ENCODE results near the gene PCF11.
"Not testable (repeated sequence)": the region's sequence is repeated elsewhere in the genome, so short reads cannot be mapped to it uniquely, and the experiment has no call there.

PCF11 gene

DNA sequence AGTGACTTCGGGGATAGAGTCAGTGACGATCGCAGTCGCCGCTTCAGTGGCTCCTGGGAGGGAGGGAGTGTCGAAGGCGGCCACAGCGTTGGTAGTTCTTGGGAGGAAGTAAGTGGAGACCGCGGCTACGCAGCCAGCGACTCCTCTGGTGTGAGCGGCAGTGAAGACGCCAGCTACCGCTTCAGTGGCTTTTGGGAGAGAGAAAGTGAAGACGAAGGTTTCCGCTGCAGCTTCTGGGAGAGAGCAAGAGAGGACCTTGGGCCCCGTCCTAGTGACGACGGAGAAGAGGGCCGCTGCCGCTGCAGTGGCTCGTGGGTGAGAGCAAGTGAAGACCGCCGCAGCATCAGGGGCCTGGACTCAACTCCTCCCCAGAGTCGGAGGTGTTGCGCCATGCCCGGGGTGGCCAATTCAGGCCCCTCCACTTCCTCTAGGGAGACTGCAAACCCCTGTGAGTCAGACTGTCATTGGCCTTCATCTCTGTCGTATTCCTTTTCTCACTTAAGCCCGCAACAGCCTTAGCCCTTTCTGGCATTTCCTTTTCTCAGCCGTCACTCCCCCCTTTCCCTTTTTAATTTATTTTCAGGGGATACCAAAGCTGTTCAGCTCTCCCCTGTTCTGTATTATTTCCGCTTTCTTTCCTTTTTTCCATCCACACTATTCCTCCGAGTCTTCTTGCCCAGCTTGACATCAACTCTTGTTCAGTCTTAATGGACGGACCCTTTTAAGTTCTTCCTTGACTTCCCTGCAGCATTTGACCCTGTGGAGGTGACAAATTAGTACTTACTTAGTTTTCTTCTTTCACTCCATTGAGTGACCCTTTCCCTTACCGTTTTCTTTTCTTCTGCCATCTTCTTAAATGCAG, 37.6 kb downstream of the PCF11 start:
- H3K27ac ChIP-seq (ENCODE audit: low read depth, low read length, severe bottlenecking), result peak overlapping the region; percentile 90
- H3K9me3 ChIP-seq (ENCODE audit: control insufficient read depth, low read length), result no peaks in the 10 kb centered on the region
- peaks cover 39% of the 10 kb centered on the region for H3K36me3 ChIP-seq (ENCODE audit: control insufficient read depth, insufficient read depth, low read length)
- WGBS, 2 experiments (ENCODE audit: insufficient coverage in 2 of 2), result 2 to 3% methylated on average over 22 to 33 of the region's 35 CpGs
- peak overlapping the region; percentile 99 for H3K4me3 ChIP-seq (ENCODE audit: extremely low read depth, insufficient read depth, low read length, poor library complexity, severe bottlenecking)
- peaks cover 15% of the 10 kb centered on the region for H3K4me1 ChIP-seq (ENCODE audit: control insufficient read depth, insufficient read depth, low read length, poor library complexity, severe bottlenecking)

DNA sequence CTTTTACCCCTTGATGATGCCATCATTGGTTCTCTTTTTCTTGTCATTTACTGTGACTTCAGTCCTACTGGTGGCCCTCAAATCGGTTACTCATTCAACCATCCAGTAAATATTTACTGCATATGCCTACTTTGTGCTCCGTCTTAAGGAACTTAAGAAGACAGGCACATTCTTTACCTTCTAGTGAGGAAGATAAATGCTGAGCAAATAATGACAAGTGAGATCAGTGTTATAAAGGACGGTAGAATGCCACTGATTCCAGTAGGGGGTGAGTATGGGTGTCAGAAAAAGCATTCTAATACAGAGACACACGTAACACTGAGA, 38.2 kb downstream of the PCF11 start:
- Histone ChIP-seq H3K36me3 (ENCODE audit: control insufficient read depth, insufficient read depth, low read length) (peaks cover 33% of the 10 kb centered on the region), H3K4me1 (ENCODE audit: control insufficient read depth, insufficient read depth, low read length, poor library complexity, severe bottlenecking) (peaks cover 15% of the 10 kb centered on the region), H3K27ac (ENCODE audit: low read depth, low read length, severe bottlenecking) (no peak overlapping the region), H3K4me3 (ENCODE audit: extremely low read depth, insufficient read depth, low read length, poor library complexity, severe bottlenecking) (peak overlapping the region; percentile 99), H3K9me3 (ENCODE audit: control insufficient read depth, low read length) (no peaks in the 10 kb centered on the region)
- WGBS, 2 experiments (ENCODE audit: insufficient coverage in 2 of 2), result 63 to 80% methylated on average over 1 of the region's 4 CpGs

DNA sequence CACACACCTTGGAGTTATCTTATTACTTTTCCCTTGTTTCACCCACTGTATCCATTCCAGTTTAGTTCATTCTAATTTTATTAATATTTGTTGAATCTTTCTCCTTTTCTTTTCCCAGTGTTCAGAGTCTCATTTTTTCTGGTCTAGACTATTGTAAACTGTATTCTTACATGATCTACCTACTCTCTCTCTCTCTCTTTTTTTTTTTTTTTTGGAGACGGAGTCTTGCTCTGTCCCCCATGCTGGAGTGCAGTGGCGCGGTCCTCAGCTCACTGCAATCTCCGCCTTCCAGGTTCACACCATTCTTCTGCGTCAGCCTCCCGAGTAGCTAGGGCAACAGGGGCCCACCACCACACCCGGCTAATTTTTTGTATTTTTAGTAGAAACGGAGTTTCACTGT, 38.7 kb downstream of the PCF11 start:
- Histone ChIP-seq H3K36me3 (ENCODE audit: control insufficient read depth, insufficient read depth, low read length) (peaks cover 28% of the 10 kb centered on the region), H3K27ac (ENCODE audit: low read depth, low read length, severe bottlenecking) (no peak overlapping the region), H3K9me3 (ENCODE audit: control insufficient read depth, low read length) (no peaks in the 10 kb centered on the region), H3K4me3 (ENCODE audit: extremely low read depth, insufficient read depth, low read length, poor library complexity, severe bottlenecking) (no peak overlapping the region), H3K4me1 (ENCODE audit: control insufficient read depth, insufficient read depth, low read length, poor library complexity, severe bottlenecking) (peaks cover 15% of the 10 kb centered on the region)
- WGBS, 2 experiments (ENCODE audit: insufficient coverage in 2 of 2), result 93% methylated on average over 3 to 7 of the region's 8 CpGs

DNA sequence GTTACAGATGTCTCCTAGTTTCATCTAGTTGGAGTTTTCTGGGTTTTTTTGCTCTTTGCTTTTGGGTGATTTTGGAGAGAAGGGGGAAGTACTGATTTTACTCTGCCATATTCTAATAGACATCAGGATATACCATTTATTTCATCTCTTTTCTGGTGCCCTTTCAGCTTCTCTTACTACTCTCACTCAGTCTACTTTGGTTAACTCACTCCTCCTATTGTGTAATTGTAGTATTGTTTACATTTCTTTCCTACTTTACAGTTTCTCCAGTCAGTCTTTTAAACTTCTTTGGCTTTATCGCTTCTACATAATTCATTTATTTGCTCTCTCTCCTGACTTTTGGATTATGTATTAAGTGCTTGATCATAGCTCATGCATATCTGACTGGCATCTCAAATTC, 43.1 kb downstream of the PCF11 start:
- WGBS, 2 experiments (ENCODE audit: insufficient coverage in 2 of 2), result no CpG with 5 or more reads among the region's 1 CpG
- Histone ChIP-seq H3K4me1 (ENCODE audit: control insufficient read depth, insufficient read depth, low read length, poor library complexity, severe bottlenecking) (peaks cover 8% of the 10 kb centered on the region), H3K9me3 (ENCODE audit: control insufficient read depth, low read length) (no peaks in the 10 kb centered on the region), H3K27ac (ENCODE audit: low read depth, low read length, severe bottlenecking) (no peak overlapping the region), H3K36me3 (ENCODE audit: control insufficient read depth, insufficient read depth, low read length) (peaks cover 17% of the 10 kb centered on the region), H3K4me3 (ENCODE audit: extremely low read depth, insufficient read depth, low read length, poor library complexity, severe bottlenecking) (no peak overlapping the region)

DNA sequence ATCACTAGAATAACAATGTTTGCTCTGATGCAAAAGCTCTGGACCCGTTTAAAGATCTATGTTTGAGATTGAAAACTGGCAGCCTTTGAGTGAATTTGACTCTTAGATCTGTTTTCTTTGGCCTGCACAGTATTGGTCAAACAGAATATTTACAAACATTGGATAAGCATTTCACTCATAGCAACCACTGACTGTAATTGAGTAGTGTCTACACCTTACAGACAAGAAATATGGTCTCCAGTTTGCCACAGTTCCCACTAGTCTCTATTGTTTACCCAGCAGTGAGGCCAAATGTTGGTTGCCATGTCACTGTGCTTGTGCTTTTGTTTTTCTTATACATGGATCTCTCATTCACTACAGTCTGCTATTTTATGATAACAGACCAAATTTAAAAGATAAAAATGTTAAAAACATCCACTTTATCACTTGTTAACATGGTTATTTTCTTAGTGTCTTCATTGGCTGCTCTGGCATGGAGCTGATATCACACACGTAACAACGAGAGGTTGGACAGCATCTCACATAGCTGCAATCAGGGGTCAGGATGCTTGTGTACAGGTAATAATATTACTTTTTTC, 48.8 kb downstream of the PCF11 start:
- H3K36me3 ChIP-seq (ENCODE audit: control insufficient read depth, insufficient read depth, low read length), result peaks cover 21% of the 10 kb centered on the region
- H3K4me3 ChIP-seq (ENCODE audit: extremely low read depth, insufficient read depth, low read length, poor library complexity, severe bottlenecking), result no peak overlapping the region
- no CpG with 5 or more reads among the region's 3 CpGs for WGBS, 2 experiments (ENCODE audit: insufficient coverage in 2 of 2)
- H3K9me3 ChIP-seq (ENCODE audit: control insufficient read depth, low read length), result no peaks in the 10 kb centered on the region
- no peak overlapping the region for H3K27ac ChIP-seq (ENCODE audit: low read depth, low read length, severe bottlenecking)
- H3K4me1 ChIP-seq (ENCODE audit: control insufficient read depth, insufficient read depth, low read length, poor library complexity, severe bottlenecking), result no peaks in the 10 kb centered on the region

DNA sequence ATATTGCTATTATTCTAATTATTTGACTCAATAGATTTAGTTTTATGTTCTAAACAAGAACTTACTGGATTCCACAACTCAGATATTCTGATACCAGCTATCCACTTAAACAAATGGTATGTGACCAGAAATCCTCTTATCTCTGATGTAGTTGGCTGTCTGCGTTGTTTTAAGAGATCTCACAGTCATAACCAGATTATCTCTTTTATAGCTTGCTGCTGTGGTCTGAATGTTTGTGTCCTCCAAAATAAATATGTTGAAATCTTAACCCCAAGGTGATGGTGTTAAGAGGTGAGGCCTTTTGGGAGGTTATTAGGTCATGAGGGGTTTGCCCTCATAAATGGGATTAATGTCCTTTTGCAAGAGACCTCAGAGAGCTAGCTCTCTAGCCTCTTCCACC, 49.3 kb downstream of the PCF11 start:
- Histone ChIP-seq H3K27ac (ENCODE audit: low read depth, low read length, severe bottlenecking) (no peak overlapping the region), H3K4me3 (ENCODE audit: extremely low read depth, insufficient read depth, low read length, poor library complexity, severe bottlenecking) (no peak overlapping the region), H3K4me1 (ENCODE audit: control insufficient read depth, insufficient read depth, low read length, poor library complexity, severe bottlenecking) (no peaks in the 10 kb centered on the region), H3K36me3 (ENCODE audit: control insufficient read depth, insufficient read depth, low read length) (peaks cover 23% of the 10 kb centered on the region), H3K9me3 (ENCODE audit: control insufficient read depth, low read length) (no peaks in the 10 kb centered on the region)
- no CpG with 5 or more reads among the region's 1 CpG for WGBS, 2 experiments (ENCODE audit: insufficient coverage in 2 of 2)

DNA sequence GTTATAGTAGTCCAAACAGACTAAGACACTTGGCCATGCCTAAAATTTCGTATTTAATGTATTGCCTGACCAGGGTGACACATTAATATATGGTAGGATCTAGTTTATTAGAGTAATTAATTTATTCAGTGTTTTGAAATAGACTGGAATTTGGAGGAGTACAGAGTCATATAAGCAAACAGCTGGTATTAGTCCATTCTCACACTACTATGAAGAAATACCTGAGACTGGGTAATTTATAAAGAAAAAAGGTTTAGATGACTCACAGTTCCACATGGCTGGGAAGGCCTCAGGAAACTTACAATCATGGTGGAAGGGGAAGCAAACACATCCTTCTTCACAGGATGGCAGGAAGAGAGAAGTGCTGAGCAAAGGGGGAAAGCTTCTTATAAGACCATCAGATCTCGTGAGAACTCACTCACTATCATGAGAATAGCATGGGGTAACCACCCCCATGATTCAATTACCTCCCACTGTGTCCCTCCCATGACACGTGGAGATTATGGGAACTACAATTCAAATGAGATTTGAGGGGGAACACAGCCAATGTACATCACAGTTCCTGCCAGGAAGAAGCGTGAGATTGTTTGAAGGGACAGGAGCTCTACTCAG, 49.9 kb downstream of the PCF11 start:
- not testable (repeated sequence) for H3K4me3 ChIP-seq (ENCODE audit: extremely low read depth, insufficient read depth, low read length, poor library complexity, severe bottlenecking); H3K27ac ChIP-seq (ENCODE audit: low read depth, low read length, severe bottlenecking); H3K4me1 ChIP-seq (ENCODE audit: control insufficient read depth, insufficient read depth, low read length, poor library complexity, severe bottlenecking); H3K9me3 ChIP-seq (ENCODE audit: control insufficient read depth, low read length)
- peaks cover 28% of the 10 kb centered on the region for H3K36me3 ChIP-seq (ENCODE audit: control insufficient read depth, insufficient read depth, low read length)
- WGBS, 2 experiments (ENCODE audit: insufficient coverage in 2 of 2), result 20 to 80% methylated on average over 1 of the region's 4 CpGs

DNA sequence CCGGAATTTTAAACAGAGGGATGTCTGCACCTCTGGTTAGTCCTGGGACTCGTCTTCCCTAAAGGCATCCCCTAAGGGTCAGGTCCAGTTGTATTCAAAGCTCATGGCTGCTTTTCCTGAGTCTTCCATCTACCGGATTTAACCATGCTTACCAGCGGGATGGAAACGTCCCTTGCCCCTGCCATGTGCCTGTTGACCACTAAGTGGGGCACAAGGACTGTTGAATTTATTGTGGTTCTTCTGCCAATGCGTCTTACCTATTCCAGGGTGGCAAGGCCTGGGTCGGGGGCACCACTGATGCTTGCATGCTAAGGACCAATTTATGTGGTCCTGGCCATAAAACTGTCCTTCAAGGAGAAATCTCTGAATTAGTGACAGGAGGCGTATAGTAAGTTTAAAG, 62.2 kb downstream of the PCF11 start:
- no peaks in the 10 kb centered on the region for H3K9me3 ChIP-seq (ENCODE audit: control insufficient read depth, low read length)
- no peak overlapping the region for H3K4me3 ChIP-seq (ENCODE audit: extremely low read depth, insufficient read depth, low read length, poor library complexity, severe bottlenecking)
- WGBS, 2 experiments (ENCODE audit: insufficient coverage in 2 of 2), result 76 to 81% methylated on average over 4 to 7 of the region's 8 CpGs
- no peak overlapping the region for H3K27ac ChIP-seq (ENCODE audit: low read depth, low read length, severe bottlenecking)
- H3K4me1 ChIP-seq (ENCODE audit: control insufficient read depth, insufficient read depth, low read length, poor library complexity, severe bottlenecking), result no peaks in the 10 kb centered on the region
- H3K36me3 ChIP-seq (ENCODE audit: control insufficient read depth, insufficient read depth, low read length), result peaks cover under 1% of the 10 kb centered on the region

DNA sequence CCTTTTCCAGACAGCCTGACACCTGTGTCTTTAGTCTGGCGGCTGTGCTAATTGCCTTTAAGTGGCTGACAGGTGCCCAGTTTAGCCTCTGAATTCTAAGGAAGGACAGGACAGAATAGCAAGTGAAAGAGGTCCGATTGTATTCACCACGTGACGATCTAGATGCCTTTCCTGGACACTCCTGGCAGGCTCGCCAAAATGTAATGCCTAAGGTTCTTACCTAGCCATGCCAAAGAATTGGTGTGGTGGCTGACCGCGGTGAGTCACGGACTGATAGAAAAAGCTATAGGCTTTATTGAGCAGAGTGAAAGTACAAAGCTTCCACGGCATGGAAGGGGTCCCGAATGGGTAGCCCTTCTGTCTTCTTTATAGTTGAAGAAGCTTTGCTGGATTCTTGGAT, 63.3 kb downstream of the PCF11 start:
- no peaks in the 10 kb centered on the region for H3K36me3 ChIP-seq (ENCODE audit: control insufficient read depth, insufficient read depth, low read length)
- H3K9me3 ChIP-seq (ENCODE audit: control insufficient read depth, low read length), result no peaks in the 10 kb centered on the region
- no peaks in the 10 kb centered on the region for H3K4me1 ChIP-seq (ENCODE audit: control insufficient read depth, insufficient read depth, low read length, poor library complexity, severe bottlenecking)
- no peak overlapping the region for H3K4me3 ChIP-seq (ENCODE audit: extremely low read depth, insufficient read depth, low read length, poor library complexity, severe bottlenecking)
- WGBS, 2 experiments (ENCODE audit: insufficient coverage in 2 of 2), result 93 to 96% methylated on average over 6 to 10 of the region's 10 CpGs
- no peak overlapping the region for H3K27ac ChIP-seq (ENCODE audit: low read depth, low read length, severe bottlenecking)

DNA sequence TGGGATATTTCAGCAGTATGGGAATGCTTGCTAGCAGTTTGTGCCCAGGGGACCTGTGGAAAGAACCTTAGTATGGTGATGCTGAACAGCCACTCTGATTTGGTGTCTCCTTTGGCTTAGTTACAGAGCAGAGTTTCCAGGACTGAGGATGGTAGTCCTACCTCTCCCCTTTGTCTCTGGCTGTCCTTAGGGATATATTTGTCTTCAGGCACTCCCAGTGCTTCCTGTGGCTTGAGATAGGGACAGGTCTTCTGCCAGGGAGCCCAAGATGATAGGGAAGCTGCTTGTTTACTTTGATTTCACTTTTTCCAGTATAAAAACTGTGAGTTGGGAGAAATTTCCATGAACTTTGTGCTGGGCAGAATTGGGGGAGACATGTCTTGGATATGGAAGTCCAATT, 64.8 kb downstream of the PCF11 start:
- H3K27ac ChIP-seq (ENCODE audit: low read depth, low read length, severe bottlenecking), result no peak overlapping the region
- H3K9me3 ChIP-seq (ENCODE audit: control insufficient read depth, low read length), result no peaks in the 10 kb centered on the region
- H3K36me3 ChIP-seq (ENCODE audit: control insufficient read depth, insufficient read depth, low read length), result no peaks in the 10 kb centered on the region
- H3K4me3 ChIP-seq (ENCODE audit: extremely low read depth, insufficient read depth, low read length, poor library complexity, severe bottlenecking), result no peak overlapping the region
- no peaks in the 10 kb centered on the region for H3K4me1 ChIP-seq (ENCODE audit: control insufficient read depth, insufficient read depth, low read length, poor library complexity, severe bottlenecking)

DNA sequence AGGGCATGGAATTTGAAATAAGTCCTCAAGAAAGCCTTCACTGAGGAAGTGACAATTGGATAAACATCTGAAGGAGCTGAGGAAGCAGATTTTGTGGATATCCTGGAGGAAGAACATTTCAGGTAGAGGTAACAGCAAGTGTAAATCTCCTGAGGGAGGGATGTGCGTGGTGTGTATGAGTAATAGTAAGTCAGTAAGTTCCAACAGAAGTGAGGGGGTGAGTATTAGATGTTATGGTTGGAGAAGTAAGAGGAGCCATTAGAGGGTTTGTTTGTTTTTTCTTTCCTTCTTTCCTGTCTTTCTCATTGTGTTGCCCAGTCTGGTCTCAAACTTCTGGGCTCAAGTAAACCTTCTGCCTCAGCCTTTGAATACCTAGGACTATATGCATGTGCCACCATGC, 65.6 kb downstream of the PCF11 start:
- H3K36me3 ChIP-seq (ENCODE audit: control insufficient read depth, insufficient read depth, low read length), result no peaks in the 10 kb centered on the region
- H3K4me3 ChIP-seq (ENCODE audit: extremely low read depth, insufficient read depth, low read length, poor library complexity, severe bottlenecking), result no peak overlapping the region
- 86 to 100% methylated on average over 1 of the region's 1 CpG for WGBS, 2 experiments (ENCODE audit: insufficient coverage in 2 of 2)
- no peaks in the 10 kb centered on the region for H3K4me1 ChIP-seq (ENCODE audit: control insufficient read depth, insufficient read depth, low read length, poor library complexity, severe bottlenecking)
- no peak overlapping the region for H3K27ac ChIP-seq (ENCODE audit: low read depth, low read length, severe bottlenecking)
- no peaks in the 10 kb centered on the region for H3K9me3 ChIP-seq (ENCODE audit: control insufficient read depth, low read length)
